ENCODE results near the gene COL12A1.

GRCh38 chr6:75115481-75115880 lies 90.4 kb downstream of the COL12A1 start:
- TF ChIP-seq POLR2A (IDR thresholded peaks at IDR 0.05) (no peak), POLR2AphosphoS5 (IDR thresholded peaks at IDR 0.05) (no peak)

Data from breast epithelium (tissue), 3 donors.